Testis (tissue), 3 donors: ENCODE measurements around the gene PPP1R12B. TPM values are rescaled to one million over a fixed set of nuclear protein-coding genes. Genes with fewer than 3 reads are reported as not detected.
A peak's percentile ranks its signal among the peaks of the same experiment; 100 is the strongest.

Experiments used
- DNase-seq: peaks from one replicate; pipeline ENCODE4 v3.0.0-alpha.2; 2019
- H3K27ac ChIP-seq, 2 donors: fragments of 200-600 bp; sonication (generic); one replicate each; pipeline ENCODE4 v1.5.1; 2019
- H3K27me3 ChIP-seq: fragments of 200-600 bp; sonication (generic); one replicate; pipeline ENCODE4 v1.5.1; 2019
- H3K36me3 ChIP-seq: fragments of 200-600 bp; sonication (generic); one replicate; pipeline ENCODE4 v1.5.1; 2017; ENCODE audit warnings: low read depth; ENCODE audit errors: missing control alignments
- H3K4me1 ChIP-seq: fragments of 200-600 bp; sonication (generic); one replicate; pipeline ENCODE4 v1.5.1; 2019
- H3K4me3 ChIP-seq, 2 donors: fragments of 200-600 bp; sonication (generic); one replicate each; pipeline ENCODE4 v1.5.1; 2017 to 2019
- H3K9me3 ChIP-seq: fragments of 200-600 bp; sonication (generic); one replicate; pipeline ENCODE4 v1.5.1; 2017
- POLR2A ChIP-seq: fragments of 450-650 bp; IDR thresholded peaks from one replicate; pipeline ENCODE4 v1.6.1; 2017; ENCODE audit warnings: antibody characterized with exemption, mild to moderate bottlenecking, moderate library complexity
- WGBS, 2 donors: methylation state at CpG; one replicate each; pipeline ENCODE4 v1.1.5; 2018; 5-methylcytosine and 5-hydroxymethylcytosine counted together
- intact Hi-C: fragments of 100-400 bp; cut with DNase I; formaldehyde crosslinking; loops from one replicate; pipeline ENCODE4 v1.15.1; 2023; ENCODE audit warnings: low total_unique reads
- polyA plus RNA-seq: library from polyadenylated mRNA; stranded (reverse); fragments of 350-450 nt; fragmentation: Illumina TruSeq; extraction: RNeasy Lipid Tissue Mini Kit (QIAGEN cat#74804); gene quantifications from one replicate; pipeline ENCODE4 v1.2.3, GENCODE V29; 2014; ENCODE audit warnings: low read depth, low replicate concordance; ENCODE audit not compliant: insufficient read depth
- total RNA-seq, 2 donors: library from RNA; depleted of rRNA; stranded (reverse); fragments of >200 nt; gene quantifications; one replicate each; pipeline ENCODE4 v1.2.3, GENCODE V29; 2016
- TF ChIP-seq, protein P1 (sequence below), 3 experiments: fragments of 450-650 bp in 2 of 3; fragments of 200-600 bp in 1 of 3; sonication (generic) in 1 of 3; IDR thresholded peaks; one replicate each; pipeline ENCODE4 v1.5.1; 2016 to 2019; ENCODE audit warnings: antibody characterized with exemption in 3 of 3, mild to moderate bottlenecking in 2 of 3, moderate library complexity in 1 of 3

The PPP1R12B gene
- total and polyA plus RNA-seq, 3 donors from 2014 or later = 32.6 to 61.2 (median 54.6) TPM

DNA sequence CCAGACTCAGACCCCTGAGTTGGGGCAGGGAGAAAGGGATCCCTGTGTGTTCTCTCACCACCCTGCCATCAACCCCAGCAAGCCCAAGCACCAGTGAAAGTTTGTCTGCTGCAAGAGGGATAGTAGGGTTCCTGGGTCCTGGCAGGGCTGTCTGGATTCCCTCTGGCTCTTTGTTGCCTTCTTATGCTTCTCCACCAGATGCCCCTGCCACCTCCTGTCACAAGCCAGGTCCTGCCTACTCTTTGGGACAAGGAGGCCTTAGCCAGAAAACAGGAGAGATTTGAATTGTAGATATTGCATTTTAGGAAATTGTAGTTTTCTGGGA, 28.5 kb upstream of the PPP1R12B start:
- Histone ChIP-seq H3K4me3 (no peak overlapping the region), H3K27me3 (no peaks in the 10 kb centered on the region), H3K27ac (no peak overlapping the region), H3K36me3 (no peaks in the 10 kb centered on the region), H3K4me1 (no peaks in the 10 kb centered on the region), H3K9me3 (no peaks in the 10 kb centered on the region)
- peak; percentile 5 for DNase-seq
- intact Hi-C loops = no loop called here
- TF ChIP-seq, protein P1, sequence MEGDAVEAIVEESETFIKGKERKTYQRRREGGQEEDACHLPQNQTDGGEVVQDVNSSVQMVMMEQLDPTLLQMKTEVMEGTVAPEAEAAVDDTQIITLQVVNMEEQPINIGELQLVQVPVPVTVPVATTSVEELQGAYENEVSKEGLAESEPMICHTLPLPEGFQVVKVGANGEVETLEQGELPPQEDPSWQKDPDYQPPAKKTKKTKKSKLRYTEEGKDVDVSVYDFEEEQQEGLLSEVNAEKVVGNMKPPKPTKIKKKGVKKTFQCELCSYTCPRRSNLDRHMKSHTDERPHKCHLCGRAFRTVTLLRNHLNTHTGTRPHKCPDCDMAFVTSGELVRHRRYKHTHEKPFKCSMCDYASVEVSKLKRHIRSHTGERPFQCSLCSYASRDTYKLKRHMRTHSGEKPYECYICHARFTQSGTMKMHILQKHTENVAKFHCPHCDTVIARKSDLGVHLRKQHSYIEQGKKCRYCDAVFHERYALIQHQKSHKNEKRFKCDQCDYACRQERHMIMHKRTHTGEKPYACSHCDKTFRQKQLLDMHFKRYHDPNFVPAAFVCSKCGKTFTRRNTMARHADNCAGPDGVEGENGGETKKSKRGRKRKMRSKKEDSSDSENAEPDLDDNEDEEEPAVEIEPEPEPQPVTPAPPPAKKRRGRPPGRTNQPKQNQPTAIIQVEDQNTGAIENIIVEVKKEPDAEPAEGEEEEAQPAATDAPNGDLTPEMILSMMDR (IDR thresholded peaks at IDR 0.05) = no peak

DNA sequence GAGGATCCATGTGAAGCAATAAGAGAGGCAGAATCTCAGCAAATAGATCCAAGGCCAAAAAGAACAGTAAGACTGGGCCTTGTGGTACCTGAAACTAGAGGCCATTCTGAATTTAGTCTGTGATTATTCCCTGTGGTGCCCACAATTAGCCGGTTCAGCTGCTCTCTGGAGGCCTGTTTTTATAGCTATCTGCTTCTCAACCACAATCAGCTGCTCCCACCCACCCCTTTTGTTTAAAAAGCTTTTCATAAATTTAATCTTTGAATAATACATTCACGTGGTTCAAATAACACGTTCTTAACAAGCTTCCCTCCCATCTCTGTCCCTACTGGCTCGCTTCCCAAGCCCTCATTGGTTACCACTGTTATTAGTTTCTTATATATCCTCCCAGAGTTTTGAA, 24.8 kb upstream of the PPP1R12B start:
- no peaks in the 10 kb centered on the region for H3K27me3 ChIP-seq
- 78 to 80% methylated on average over 4 of the region's 4 CpGs for WGBS, 2 donors
- H3K4me3 ChIP-seq = no peak overlapping the region
- no peak overlapping the region for H3K27ac ChIP-seq
- no peaks in the 10 kb centered on the region for H3K36me3 ChIP-seq
- DNase-seq = peak; percentile 1
- TF ChIP-seq POLR2A = no peak
- TF ChIP-seq, protein P1 (IDR thresholded peaks at IDR 0.05) = no peak
- no peaks in the 10 kb centered on the region for H3K9me3 ChIP-seq
- intact Hi-C loops = no loop called here
- H3K4me1 ChIP-seq = no peaks in the 10 kb centered on the region

DNA sequence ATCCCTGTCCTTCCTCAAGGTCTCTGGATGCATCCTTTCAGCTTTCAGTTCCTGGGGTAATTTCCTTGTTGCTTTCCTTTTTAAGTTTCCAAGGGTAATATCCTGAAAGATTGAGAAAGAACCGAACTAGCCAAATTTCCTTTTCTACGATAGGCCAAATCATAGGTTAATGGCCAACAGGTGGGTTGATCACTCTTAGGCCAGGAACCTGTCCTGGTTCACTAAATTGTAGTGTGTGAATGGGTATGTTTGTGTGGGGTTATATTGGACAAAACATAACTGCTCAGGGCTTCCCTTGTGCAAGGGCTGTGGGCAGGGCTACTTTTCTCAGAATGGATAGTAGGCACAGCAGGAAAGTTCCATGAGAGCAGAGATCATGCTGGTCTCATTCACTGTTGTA, 23.9 kb upstream of the PPP1R12B start:
- Histone ChIP-seq H3K4me3 (no peak overlapping the region), H3K9me3 (no peaks in the 10 kb centered on the region), H3K36me3 (no peaks in the 10 kb centered on the region), H3K27me3 (no peaks in the 10 kb centered on the region), H3K4me1 (no peaks in the 10 kb centered on the region), H3K27ac (no peak overlapping the region)
- intact Hi-C loops = no loop called here
- WGBS, 2 donors = 91 to 93% methylated on average over 2 of the region's 2 CpGs
- no peak for TF ChIP-seq POLR2A
- TF ChIP-seq, protein P1 (IDR thresholded peaks at IDR 0.05) = no peak
- no peak for DNase-seq

DNA sequence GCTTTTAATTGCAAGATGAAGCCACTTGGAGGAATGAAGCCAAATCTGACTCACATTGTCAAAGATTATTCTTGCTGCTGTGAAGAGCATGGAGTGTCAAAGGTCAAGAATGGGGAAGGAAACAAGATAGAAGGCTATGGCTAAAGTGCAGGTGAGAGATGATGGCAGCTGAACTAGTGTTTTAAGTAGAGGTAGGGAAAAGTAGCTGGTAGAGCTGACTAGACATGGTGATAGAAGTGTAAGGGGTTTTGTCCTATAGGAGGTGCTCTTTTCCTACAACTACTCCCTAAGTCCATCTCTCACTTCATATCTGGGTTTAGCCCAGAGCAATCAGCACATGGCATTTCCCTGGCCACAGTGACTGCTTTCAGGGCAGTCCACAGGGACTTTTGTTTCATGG, 18.6 kb upstream of the PPP1R12B start:
- H3K27me3 ChIP-seq = no peaks in the 10 kb centered on the region
- no peak for DNase-seq
- H3K4me1 ChIP-seq = peaks cover 7% of the 10 kb centered on the region
- no peak overlapping the region for H3K27ac ChIP-seq
- intact Hi-C loops = no loop called here
- H3K9me3 ChIP-seq = no peaks in the 10 kb centered on the region
- H3K36me3 ChIP-seq = no peaks in the 10 kb centered on the region
- H3K4me3 ChIP-seq = no peak overlapping the region
- no peak for TF ChIP-seq POLR2A
- TF ChIP-seq, protein P1 (IDR thresholded peaks at IDR 0.05) = no peak

DNA sequence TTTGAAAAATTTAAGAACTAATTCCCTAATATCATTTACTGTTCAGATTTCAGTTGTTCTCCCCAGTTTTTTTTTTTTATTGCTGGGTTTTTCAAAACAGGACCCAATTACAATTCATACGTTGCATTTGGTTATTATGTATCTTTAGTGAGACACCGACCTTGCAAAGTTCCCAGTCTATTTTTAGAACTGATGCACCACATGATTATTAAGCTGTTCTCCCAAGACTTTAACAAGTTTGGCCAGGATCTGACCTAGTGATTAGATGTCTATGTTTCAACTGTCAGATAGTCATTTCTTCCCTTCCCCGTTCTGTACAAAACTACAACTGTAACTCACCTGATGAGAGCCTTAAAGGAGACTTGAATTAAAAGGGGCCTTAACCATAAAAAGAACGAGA, 14.6 kb upstream of the PPP1R12B start:
- Histone ChIP-seq H3K36me3 (no peaks in the 10 kb centered on the region), H3K9me3 (no peaks in the 10 kb centered on the region), H3K27me3 (no peaks in the 10 kb centered on the region), H3K27ac (peak overlapping the region; percentile 26 to 29), H3K4me3 (no peak overlapping the region), H3K4me1 (peaks cover 7% of the 10 kb centered on the region)
- DNase-seq = no peak
- 32 to 45% methylated on average over 4 of the region's 4 CpGs for WGBS, 2 donors
- TF ChIP-seq, protein P1 (IDR thresholded peaks at IDR 0.05) = no peak
- TF ChIP-seq POLR2A = no peak
- intact Hi-C loops = no loop called here
